Activated gamma-delta T cell (primary cell): Measurements from ENCODE around the gene IFIT2.
"Not testable (repeated sequence)": the region's sequence is repeated elsewhere in the genome, so short reads cannot be mapped to it uniquely, and the experiment has no call there.

Experiments used
- DNase-seq: peaks from one replicate; lab custom pipeline; 2025; lab: John Stamatoyannopoulos, UW
- total RNA-seq, 2 donors: gene quantifications; one replicate each; lab custom pipeline; 2026; lab: John Stamatoyannopoulos, UW

The IFIT2 gene, protein sequence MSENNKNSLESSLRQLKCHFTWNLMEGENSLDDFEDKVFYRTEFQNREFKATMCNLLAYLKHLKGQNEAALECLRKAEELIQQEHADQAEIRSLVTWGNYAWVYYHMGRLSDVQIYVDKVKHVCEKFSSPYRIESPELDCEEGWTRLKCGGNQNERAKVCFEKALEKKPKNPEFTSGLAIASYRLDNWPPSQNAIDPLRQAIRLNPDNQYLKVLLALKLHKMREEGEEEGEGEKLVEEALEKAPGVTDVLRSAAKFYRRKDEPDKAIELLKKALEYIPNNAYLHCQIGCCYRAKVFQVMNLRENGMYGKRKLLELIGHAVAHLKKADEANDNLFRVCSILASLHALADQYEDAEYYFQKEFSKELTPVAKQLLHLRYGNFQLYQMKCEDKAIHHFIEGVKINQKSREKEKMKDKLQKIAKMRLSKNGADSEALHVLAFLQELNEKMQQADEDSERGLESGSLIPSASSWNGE
- 19.5 to 40.9 reads per million in 2 donors for total RNA-seq

- no peak for DNase-seq
Observed at GRCh38 chr10:89301721-89302445, at the start of gene IFIT2. IFIT2 (plus strand) TSS chr10:89302046; CDS start chr10:89302124, 78 bp downstream.

DNA sequence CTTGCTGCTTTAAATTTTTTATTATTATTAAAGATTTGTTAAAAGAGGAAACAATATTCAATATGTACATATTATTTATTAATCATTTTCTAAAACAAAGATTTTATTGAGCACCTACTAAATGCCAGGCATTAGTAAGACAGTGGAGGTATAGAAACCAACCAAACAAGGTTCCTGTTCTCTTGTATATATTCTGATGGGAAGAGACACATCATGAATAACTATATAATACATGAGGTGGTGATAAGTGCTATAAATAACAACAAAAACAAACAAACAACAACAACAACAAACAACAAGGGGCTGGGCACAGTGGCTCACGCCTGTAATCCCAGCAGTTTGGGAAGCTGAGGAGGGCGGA, 49.6 kb upstream of the IFIT2 start:
- DNase-seq = no peak

DNA sequence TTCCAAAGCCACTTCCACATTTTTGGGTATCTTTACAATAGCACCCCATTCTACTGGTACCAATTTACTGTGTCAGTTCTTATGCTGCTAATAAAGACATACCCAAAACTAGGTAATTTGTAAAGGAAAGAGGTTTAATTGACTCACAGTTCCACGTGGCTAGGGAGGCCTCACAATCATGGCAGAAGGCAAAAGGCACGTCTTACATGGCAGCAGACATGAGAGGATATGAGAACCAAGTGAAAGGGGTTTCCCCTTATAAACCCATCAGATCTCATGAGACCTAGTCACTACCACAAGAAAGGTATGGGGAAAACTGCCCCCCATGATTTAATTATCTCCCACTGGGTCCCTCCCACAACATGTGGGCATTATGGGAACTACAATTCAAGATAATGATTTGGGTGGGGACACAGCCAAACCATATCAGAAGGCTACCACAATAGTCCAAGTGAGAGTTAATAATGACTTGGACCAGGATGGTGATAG, 46.7 kb upstream of the IFIT2 start:
- not testable (repeated sequence) for DNase-seq

DNA sequence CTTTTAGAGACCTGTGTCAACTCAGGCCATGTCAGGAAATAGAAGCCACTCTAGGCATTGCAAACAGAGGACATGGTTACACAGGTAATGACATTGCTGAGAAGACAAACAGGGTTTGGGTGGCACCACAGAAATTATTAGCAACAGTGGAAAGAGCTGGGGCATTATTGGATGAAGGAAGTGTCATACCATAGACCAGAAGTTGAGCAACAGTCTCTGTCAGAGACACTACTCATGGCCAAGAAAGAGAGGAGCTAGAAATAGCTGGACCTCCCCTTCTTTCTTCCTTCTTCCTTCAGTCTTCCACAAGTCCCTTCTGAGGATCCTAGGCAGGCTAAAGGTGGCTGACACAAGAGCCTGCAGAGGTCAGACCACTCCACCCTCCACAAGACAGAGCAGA, 46.1 kb upstream of the IFIT2 start:
- DNase-seq = no peak

DNA sequence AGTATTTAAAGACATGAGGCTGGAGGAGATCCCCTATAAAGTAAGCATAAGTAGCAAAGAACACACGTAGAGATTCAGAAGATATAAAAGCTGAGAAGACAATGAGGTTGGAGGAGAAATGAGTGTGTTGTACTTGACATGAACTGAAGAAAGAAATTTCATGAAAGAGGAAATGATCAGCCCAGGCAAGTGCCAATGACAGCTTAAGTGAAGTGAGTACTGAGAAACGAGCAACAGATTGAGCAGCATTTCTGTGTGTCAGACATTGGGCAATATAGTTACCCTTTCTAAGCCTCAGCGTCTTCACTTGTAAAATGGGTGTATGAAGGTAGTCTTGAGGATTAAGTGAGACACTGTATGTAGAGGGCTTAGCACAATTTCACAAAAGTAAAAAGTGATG, 45.5 kb upstream of the IFIT2 start:
- no peak for DNase-seq

DNA sequence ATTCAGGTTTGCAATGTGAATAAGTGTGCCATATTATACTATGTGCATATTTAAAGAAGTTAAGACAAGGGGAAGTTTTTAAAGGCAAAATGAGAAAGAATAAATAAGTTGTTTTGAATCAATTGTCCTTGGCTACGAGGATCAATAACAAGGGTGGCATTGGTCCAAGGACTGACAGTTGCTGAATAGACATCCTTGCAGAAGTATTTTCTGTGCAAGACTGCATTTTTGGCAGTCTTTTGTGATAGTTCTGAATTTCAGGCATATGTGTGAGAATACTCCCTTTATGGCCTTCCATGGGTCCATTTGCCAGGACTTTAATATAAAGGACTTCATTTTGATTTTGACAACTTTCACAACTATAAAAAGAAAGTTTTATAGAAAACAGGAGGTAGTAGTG, 44.9 kb upstream of the IFIT2 start:
- DNase-seq = no peak

DNA sequence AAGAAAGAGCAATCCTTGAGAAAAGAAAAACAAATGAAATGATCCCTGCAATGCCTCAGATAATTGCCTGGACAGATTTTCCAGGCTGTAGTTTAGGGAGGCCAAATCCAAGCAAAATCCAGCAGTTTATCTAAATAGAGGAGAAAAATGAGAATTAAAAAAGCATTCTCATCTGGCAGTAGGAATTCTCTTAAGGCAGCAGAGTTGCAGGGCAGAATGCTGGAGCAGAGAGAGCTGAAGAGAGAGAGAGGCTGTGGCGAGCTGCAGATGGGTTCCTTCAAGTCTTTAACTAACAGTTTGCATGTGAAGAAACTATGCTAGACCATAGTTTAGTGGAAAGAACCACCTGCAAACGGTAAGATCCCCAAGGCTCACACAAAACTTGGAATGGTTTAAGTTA, 44.3 kb upstream of the IFIT2 start:
- no peak for DNase-seq

DNA sequence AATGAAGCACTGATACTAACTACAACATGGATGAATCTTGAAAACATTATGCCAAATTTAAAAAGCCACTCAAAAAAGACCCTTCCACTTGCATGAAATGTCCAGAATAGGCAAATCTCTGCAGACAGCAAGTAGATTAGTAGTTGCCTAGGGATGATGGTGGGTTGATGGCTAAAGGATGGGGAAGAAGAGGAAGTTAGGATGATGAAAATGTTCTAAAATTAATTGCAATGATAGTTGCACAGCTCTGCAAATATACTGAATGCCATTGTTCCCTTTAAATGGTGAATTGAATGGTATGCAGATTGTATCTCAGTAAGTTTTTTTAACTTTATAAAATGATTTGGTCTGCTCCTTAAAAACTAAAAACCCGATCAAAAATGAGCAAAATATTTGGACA, 43.0 kb upstream of the IFIT2 start:
- DNase-seq = no peak

- DNase-seq = no peak
Observed at GRCh38 chr10:89262086-89263051, 39.5 kb upstream of the IFIT2 start.

DNA sequence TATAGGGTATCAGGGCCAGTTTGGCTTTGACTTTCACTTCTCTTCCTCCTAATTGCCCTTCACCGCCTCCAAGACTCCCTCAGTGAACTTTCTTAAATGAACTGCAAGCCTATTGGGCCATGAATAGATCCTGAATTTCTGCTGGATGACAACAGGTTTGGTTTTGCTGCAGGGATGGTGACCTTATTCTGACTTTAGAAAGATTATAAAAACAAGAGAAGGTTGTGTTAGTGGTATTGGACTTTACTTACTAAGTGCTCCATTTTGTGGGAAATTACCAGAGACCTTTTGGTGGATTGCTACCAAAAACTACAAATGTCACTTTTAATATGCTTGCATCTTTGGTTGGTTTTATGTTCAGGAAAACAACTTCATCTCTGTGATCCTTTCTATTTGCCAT, 38.8 kb upstream of the IFIT2 start:
- DNase-seq = no peak

DNA sequence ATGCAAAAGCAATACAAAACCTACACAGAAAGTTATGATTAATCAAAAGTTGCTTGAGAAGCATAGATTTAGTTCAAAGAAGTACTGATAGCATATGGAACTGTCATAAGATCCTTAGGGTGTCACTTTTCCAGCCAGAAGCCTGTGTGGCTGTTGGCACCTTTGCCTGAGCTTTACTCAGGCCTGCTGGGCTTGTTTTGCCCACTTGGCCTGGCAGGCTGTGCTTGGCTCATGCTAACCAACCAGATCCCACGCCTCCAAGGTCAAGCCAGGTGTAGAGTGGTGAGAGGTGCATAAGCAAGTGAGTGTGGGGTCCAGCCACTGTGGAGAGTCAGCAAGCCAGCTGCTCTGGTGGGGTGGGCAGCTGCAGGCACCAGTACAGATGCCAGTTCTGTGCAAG, 38.3 kb upstream of the IFIT2 start:
- DNase-seq = no peak

GRCh38 chr10:89266721-89267453, 35.0 kb upstream of the IFIT2 start:
- DNase-seq = no peak

- no peak for DNase-seq
Observed at GRCh38 chr10:89269433-89270152, 32.3 kb upstream of the IFIT2 start.

DNA sequence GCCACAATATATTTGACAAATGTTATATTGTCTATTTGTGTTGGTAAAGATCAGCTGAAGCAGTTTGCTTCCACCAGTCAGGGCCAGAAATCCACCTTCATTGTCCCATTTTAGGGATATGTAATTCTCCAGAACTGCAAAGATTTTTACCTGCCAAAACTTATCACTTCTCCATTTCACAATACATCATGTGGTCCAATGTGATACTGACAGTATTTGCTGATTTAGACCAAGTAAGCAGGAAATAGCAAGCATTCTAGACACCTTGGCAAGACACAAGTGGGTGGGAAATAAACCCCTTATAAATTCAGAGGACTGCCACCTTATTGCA, 31.7 kb upstream of the IFIT2 start:
- no peak for DNase-seq

- DNase-seq = no peak
Observed at GRCh38 chr10:89271532-89271931, 30.3 kb upstream of the IFIT2 start.

GRCh38 chr10:89273680-89274079, 28.2 kb upstream of the IFIT2 start:
- DNase-seq = no peak

GRCh38 chr10:89274928-89275327, 26.9 kb upstream of the IFIT2 start:
- DNase-seq = no peak

DNA sequence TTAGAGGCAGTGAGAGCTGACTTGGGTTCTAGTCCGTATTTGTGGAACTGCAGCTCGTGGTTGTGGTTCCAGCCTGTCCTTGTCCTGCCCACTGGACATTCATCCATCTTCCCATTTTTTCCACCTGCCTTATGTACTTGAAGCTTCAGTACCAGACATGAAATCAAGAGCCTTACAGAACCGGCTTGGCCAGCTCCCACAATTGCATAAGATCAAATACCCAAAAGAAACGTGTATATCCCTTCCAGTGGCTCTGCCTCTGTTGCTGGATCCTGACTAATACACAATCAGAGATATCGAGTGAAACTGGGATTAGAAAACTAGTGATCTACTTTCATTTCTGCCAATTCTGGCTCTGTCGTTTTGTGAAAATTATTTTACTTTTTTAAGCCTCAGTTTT, 26.5 kb upstream of the IFIT2 start:
- DNase-seq = no peak

GRCh38 chr10:89278034-89278535, 23.8 kb upstream of the IFIT2 start:
- no peak for DNase-seq

- DNase-seq = no peak
Observed at GRCh38 chr10:89278900-89279392, 22.9 kb upstream of the IFIT2 start.
